ENCODE results near the gene SP100. TPM values are rescaled to one million over a fixed set of nuclear protein-coding genes. Genes with fewer than 3 reads are reported as not detected.
A peak's percentile ranks its signal among the peaks of the same experiment; 100 is the strongest.

Gene SP100
- total and polyA plus RNA-seq, 2 of the 13 experiments (the other 11 are each of a cell fraction or from before 2014, with no cell fraction given): 12.6 to 16.5 TPM

DNA sequence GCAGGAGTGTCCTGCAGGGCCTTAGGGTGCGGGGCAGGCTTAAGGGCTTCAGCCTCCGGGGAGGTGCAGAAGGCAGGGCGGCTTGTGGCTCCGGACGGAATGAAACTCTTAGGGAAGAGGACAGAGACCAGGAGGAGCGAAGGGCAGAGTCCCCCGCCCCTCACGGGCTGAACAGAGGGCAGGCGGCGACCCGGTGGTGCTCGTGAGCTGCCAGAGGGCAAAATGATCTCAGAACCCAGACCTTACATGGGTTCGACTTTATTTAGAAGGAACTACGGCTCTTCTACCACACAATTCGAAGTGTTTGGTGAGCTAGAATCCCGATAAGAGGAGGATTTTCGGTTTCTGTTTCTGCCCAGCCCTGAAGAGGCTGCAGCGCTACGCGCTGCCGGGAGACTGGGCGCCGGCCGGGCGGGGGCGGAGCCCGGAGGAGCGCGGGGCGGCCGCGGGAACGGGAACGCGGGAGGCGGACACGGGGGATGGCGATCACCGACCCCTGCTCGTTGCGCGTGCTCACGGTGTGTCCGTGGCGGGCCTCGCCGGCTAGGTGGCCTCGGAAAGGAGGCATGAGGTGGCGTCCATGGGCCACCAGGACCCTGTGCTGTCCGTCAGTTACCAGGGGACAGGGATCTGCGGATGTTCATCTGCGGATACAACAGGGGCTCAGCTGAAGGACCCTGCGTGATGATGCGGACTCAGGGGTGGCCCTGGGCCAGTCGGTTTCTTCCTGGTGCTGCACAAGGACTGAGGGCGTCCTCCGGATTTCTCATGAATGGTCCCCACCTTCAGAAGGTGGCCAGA, 4.2 kb upstream of the SP100 start (continued):
- TF ChIP-seq, protein P1, sequence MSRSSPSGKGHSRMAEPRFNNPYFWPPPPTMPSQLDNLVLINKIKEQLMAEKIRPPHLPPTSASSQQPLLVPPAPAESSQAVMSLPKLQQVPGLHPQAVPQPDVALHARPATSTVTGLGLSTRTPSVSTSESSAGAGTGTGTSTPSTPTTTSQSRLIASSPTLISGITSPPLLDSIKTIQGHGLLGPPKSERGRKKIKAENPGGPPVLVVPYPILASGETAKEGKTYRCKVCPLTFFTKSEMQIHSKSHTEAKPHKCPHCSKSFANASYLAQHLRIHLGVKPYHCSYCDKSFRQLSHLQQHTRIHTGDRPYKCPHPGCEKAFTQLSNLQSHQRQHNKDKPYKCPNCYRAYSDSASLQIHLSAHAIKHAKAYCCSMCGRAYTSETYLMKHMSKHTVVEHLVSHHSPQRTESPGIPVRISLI (CRISPR knock-in tag; IDR thresholded peaks at IDR 0.05; ENCODE audit: borderline replicate concordance): no peak
- TF ChIP-seq GFI1 (CRISPR knock-in tag; IDR thresholded peaks at IDR 0.05; ENCODE audit: borderline replicate concordance): peak; percentile 10; the same call in 1 of the 2 replicates
- TF ChIP-seq, protein P2, sequence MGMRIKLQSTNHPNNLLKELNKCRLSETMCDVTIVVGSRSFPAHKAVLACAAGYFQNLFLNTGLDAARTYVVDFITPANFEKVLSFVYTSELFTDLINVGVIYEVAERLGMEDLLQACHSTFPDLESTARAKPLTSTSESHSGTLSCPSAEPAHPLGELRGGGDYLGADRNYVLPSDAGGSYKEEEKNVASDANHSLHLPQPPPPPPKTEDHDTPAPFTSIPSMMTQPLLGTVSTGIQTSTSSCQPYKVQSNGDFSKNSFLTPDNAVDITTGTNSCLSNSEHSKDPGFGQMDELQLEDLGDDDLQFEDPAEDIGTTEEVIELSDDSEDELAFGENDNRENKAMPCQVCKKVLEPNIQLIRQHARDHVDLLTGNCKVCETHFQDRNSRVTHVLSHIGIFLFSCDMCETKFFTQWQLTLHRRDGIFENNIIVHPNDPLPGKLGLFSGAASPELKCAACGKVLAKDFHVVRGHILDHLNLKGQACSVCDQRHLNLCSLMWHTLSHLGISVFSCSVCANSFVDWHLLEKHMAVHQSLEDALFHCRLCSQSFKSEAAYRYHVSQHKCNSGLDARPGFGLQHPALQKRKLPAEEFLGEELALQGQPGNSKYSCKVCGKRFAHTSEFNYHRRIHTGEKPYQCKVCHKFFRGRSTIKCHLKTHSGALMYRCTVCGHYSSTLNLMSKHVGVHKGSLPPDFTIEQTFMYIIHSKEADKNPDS (CRISPR knock-in tag; IDR thresholded peaks at IDR 0.05): peak; percentile 76; the same call in 1 of the 2 replicates
- TF ChIP-seq TEAD2 (CRISPR knock-in tag; IDR thresholded peaks at IDR 0.05): 0 out of 2 replicates have a peak, but pooled peaks have one; percentile 33
- no peak for TF ChIP-seq CEBPG (CRISPR knock-in tag; IDR thresholded peaks at IDR 0.05)
- TF ChIP-seq GPN1 (CRISPR knock-in tag; IDR thresholded peaks at IDR 0.05; ENCODE audit: borderline replicate concordance): no peak
- TF ChIP-seq ZNF546 (CRISPR knock-in tag; conservative IDR thresholded peaks at IDR 0.05): peak; percentile 92; the same call in 1 of the 2 replicates
- TF ChIP-seq HNRNPK (IDR thresholded peaks at IDR 0.05; ENCODE audit: low read depth, low read length, poor library complexity, severe bottlenecking): no peak
- TF ChIP-seq ZNF274 (CRISPR knock-in tag; IDR thresholded peaks at IDR 0.05): peak; percentile 40
- TF ChIP-seq, protein P3, sequence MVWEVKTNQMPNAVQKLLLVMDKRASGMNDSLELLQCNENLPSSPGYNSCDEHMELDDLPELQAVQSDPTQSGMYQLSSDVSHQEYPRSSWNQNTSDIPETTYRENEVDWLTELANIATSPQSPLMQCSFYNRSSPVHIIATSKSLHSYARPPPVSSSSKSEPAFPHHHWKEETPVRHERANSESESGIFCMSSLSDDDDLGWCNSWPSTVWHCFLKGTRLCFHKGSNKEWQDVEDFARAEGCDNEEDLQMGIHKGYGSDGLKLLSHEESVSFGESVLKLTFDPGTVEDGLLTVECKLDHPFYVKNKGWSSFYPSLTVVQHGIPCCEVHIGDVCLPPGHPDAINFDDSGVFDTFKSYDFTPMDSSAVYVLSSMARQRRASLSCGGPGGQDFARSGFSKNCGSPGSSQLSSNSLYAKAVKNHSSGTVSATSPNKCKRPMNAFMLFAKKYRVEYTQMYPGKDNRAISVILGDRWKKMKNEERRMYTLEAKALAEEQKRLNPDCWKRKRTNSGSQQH (CRISPR knock-in tag; IDR thresholded peaks at IDR 0.05; ENCODE audit: low read depth): no peak
- 0 out of 2 replicates have a peak, but pooled peaks have one; percentile 39 for TF ChIP-seq ZSCAN25 (CRISPR knock-in tag; IDR thresholded peaks at IDR 0.05)
- TF ChIP-seq, protein P4, sequence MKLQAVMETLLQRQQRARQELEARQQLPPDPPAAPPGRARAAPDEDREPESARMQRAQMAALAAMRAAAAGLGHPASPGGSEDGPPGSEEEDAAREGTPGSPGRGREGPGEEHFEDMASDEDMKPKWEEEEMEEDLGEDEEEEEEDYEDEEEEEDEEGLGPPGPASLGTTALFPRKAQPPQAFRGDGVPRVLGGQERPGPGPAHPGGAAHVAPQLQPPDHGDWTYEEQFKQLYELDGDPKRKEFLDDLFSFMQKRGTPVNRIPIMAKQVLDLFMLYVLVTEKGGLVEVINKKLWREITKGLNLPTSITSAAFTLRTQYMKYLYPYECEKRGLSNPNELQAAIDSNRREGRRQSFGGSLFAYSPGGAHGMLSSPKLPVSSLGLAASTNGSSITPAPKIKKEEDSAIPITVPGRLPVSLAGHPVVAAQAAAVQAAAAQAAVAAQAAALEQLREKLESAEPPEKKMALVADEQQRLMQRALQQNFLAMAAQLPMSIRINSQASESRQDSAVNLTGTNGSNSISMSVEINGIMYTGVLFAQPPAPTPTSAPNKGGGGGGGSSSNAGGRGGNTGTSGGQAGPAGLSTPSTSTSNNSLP (IDR thresholded peaks at IDR 0.05; ENCODE audit: low read depth, low read length): no peak
- 0 out of 2 replicates have a peak, but pooled peaks have one; percentile 72 for TF ChIP-seq HOXD1 (CRISPR knock-in tag; IDR thresholded peaks at IDR 0.05)
- TF ChIP-seq HNRNPL (IDR thresholded peaks at IDR 0.05; ENCODE audit: low read depth, low read length): 0 out of 2 replicates have a peak, but pooled peaks have one; percentile 33
- TF ChIP-seq, protein P5, sequence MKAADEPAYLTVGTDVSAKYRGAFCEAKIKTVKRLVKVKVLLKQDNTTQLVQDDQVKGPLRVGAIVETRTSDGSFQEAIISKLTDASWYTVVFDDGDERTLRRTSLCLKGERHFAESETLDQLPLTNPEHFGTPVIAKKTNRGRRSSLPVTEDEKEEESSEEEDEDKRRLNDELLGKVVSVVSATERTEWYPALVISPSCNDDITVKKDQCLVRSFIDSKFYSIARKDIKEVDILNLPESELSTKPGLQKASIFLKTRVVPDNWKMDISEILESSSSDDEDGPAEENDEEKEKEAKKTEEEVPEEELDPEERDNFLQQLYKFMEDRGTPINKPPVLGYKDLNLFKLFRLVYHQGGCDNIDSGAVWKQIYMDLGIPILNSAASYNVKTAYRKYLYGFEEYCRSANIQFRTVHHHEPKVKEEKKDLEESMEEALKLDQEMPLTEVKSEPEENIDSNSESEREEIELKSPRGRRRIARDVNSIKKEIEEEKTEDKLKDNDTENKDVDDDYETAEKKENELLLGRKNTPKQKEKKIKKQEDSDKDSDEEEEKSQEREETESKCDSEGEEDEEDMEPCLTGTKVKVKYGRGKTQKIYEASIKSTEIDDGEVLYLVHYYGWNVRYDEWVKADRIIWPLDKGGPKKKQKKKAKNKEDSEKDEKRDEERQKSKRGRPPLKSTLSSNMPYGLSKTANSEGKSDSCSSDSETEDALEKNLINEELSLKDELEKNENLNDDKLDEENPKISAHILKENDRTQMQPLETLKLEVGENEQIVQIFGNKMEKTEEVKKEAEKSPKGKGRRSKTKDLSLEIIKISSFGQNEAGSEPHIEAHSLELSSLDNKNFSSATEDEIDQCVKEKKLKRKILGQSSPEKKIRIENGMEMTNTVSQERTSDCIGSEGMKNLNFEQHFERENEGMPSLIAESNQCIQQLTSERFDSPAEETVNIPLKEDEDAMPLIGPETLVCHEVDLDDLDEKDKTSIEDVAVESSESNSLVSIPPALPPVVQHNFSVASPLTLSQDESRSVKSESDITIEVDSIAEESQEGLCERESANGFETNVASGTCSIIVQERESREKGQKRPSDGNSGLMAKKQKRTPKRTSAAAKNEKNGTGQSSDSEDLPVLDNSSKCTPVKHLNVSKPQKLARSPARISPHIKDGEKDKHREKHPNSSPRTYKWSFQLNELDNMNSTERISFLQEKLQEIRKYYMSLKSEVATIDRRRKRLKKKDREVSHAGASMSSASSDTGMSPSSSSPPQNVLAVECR (CRISPR knock-in tag; IDR thresholded peaks at IDR 0.05; ENCODE audit: borderline replicate concordance): peak; percentile 70; the same call in 1 of the 2 replicates
- TF ChIP-seq HMG20A (CRISPR knock-in tag; IDR thresholded peaks at IDR 0.05; ENCODE audit: borderline replicate concordance): no peak
- no peak for TF ChIP-seq ZNF256 (CRISPR knock-in tag; conservative IDR thresholded peaks at IDR 0.05)
- no peak for TF ChIP-seq TMF1 (CRISPR knock-in tag; IDR thresholded peaks at IDR 0.05; ENCODE audit: low read depth)

Measured in HepG2 (cell line).